Right lobe of liver (tissue), 6 donors: Measurements from ENCODE around the gene WDR13. TPM values are rescaled to one million over a fixed set of nuclear protein-coding genes. Genes with fewer than 3 reads are reported as not detected.
A peak's percentile ranks its signal among the peaks of the same experiment; 100 is the strongest.

Source experiments
- ATAC-seq, 4 donors: fragments of 200-7000 bp; cut with Tn5 transposase; one replicate each; pipeline ENCODE4 v1.9.1; 2020; ENCODE audit warnings: mild to moderate bottlenecking in 4 of 4, moderate library complexity in 4 of 4
- DNase-seq, 3 donors: peaks; one replicate each; pipeline ENCODE4 v3.0.0-alpha.2; 2020
- H3K27ac ChIP-seq, 3 donors: fragments of 200-600 bp; one replicate each; pipeline ENCODE4 v1.8.0; 2022
- H3K27me3 ChIP-seq, 2 donors: fragments of 200-600 bp; one replicate each; pipeline ENCODE4 v1.8.0; 2022
- H3K36me3 ChIP-seq, 4 donors: fragments of 200-600 bp; sonication (generic) in 1 of 4; one replicate each; pipeline versions ENCODE4 v1.5.1 to v1.8.0; 2017 to 2022; ENCODE audit warnings: control low read depth in 1 of 4
- H3K4me1 ChIP-seq, 4 donors: fragments of 200-600 bp; sonication (generic) in 1 of 4; one replicate each; pipeline versions ENCODE4 v1.5.1 to v1.8.0; 2017 to 2022; ENCODE audit warnings: control low read depth in 1 of 4
- H3K4me3 ChIP-seq, 3 donors: fragments of 200-600 bp; one replicate each; pipeline ENCODE4 v1.8.0; 2022
- H3K9me3 ChIP-seq, 4 donors: fragments of 200-600 bp; sonication (generic) in 1 of 4; one replicate each; pipeline versions ENCODE4 v1.5.1 to v1.8.0; 2017 to 2022; ENCODE audit warnings: control low read depth in 1 of 4
- POLR2A ChIP-seq: fragments of 450-650 bp; IDR thresholded peaks from one replicate; pipeline ENCODE4 v1.6.1; 2017; ENCODE audit warnings: antibody characterized with exemption, mild to moderate bottlenecking
- WGBS: methylation state at CpG from one replicate; pipeline ENCODE4 v1.1.6; 2018; ENCODE audit warnings: low coverage, low lambda C conversion rate; ENCODE audit not compliant: insufficient coverage; ENCODE audit errors: missing lambda C conversion rate; 5-methylcytosine and 5-hydroxymethylcytosine counted together
- intact Hi-C, 2 donors: fragments of 100-400 bp; cut with DNase I; formaldehyde crosslinking; loops; one replicate each; pipeline versions ENCODE4 v1.11.2 to v1.14.1; 2022
- total RNA-seq, 6 experiments: library from RNA; depleted of rRNA in 2 of 6; stranded (reverse); fragments of >200 nt in 2 of 6; fragmentation: NEBNext Ultra II Directional in 3 of 6; extraction: Animal tissue kit (Norgen Biotek cat#: 25700) in 3 of 6; gene quantifications; one replicate each; pipeline versions ENCODE4 v1.1.0 to v1.2.4, GENCODE V29; 2016 to 2023
- TF ChIP-seq, protein P1 (sequence below), 4 donors: fragments of 200-600 bp in 3 of 4; fragments of 450-650 bp in 1 of 4; IDR thresholded peaks; one replicate each; pipeline versions ENCODE4 v1.5.1 to v1.8.0; 2016 to 2022; ENCODE audit warnings: antibody characterized with exemption in 4 of 4, mild to moderate bottlenecking in 2 of 4
- donor health status: DM: no; HTN: yes; CAD: no.
- donor health status: DM: no; HTN: no; CAD: no.
- donor health status: DM: no; HTN: no; CAD: no.
- donor health status: DM: no; HTN: yes; CAD: no.
- donor health status: DM: no; HTN: yes; CAD: no.

Gene WDR13
- total RNA-seq, 6 experiments from 2014 or later: 46.5 to 193 (median 80.8) TPM

DNA sequence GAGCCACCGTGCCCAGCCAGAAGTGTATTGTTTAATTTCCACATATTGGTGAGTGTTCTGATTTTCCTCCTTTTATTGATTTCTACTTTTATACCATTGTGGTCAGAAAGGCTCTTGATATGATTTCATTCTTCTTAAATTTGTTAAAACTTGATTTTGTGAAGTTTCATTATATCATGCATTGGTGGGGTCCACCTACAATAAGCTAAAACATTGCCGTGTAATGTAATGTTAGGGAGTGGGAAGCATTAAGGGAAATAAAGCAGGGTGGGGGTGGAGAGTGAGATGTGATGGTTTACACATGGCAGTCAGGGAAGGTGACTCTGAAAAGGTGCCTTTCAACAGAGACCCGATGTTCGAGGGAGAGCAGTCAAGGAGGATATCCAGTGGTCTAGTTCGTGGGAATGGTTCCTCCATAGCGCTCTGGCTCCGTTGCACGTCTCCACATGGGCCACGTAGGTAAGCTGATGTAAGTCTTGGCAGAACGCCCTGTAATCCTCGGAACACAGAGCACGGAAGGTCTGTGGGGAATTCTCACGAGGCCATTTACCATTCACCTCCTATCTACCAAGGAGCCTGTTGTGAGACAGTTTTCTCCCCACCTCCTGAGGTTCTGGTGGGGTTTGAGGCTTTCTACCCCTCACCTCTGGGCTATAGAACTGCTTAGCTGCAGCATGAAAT, 7.7 kb upstream of the WDR13 start:
- DNase-seq: peak in 1 of 3 donors; percentile 51
- Histone ChIP-seq H3K27ac (peak overlapping the region in 1 of 3 donors; percentile 62), H3K36me3 (no peaks in the 10 kb centered on the region), H3K4me3 (no peak overlapping the region), H3K27me3 (no peaks in the 10 kb centered on the region), H3K4me1 (no peaks in the 10 kb centered on the region), H3K9me3 (no peaks in the 10 kb centered on the region)
- intact Hi-C loops: no loop called here
- 57% methylated on average over 6 of the region's 13 CpGs for WGBS
- no peak for TF ChIP-seq POLR2A
- TF ChIP-seq, protein P1, sequence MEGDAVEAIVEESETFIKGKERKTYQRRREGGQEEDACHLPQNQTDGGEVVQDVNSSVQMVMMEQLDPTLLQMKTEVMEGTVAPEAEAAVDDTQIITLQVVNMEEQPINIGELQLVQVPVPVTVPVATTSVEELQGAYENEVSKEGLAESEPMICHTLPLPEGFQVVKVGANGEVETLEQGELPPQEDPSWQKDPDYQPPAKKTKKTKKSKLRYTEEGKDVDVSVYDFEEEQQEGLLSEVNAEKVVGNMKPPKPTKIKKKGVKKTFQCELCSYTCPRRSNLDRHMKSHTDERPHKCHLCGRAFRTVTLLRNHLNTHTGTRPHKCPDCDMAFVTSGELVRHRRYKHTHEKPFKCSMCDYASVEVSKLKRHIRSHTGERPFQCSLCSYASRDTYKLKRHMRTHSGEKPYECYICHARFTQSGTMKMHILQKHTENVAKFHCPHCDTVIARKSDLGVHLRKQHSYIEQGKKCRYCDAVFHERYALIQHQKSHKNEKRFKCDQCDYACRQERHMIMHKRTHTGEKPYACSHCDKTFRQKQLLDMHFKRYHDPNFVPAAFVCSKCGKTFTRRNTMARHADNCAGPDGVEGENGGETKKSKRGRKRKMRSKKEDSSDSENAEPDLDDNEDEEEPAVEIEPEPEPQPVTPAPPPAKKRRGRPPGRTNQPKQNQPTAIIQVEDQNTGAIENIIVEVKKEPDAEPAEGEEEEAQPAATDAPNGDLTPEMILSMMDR (IDR thresholded peaks at IDR 0.05): no peak
- peak in 2 of 4 donors; percentile 29 to 74 for ATAC-seq

DNA sequence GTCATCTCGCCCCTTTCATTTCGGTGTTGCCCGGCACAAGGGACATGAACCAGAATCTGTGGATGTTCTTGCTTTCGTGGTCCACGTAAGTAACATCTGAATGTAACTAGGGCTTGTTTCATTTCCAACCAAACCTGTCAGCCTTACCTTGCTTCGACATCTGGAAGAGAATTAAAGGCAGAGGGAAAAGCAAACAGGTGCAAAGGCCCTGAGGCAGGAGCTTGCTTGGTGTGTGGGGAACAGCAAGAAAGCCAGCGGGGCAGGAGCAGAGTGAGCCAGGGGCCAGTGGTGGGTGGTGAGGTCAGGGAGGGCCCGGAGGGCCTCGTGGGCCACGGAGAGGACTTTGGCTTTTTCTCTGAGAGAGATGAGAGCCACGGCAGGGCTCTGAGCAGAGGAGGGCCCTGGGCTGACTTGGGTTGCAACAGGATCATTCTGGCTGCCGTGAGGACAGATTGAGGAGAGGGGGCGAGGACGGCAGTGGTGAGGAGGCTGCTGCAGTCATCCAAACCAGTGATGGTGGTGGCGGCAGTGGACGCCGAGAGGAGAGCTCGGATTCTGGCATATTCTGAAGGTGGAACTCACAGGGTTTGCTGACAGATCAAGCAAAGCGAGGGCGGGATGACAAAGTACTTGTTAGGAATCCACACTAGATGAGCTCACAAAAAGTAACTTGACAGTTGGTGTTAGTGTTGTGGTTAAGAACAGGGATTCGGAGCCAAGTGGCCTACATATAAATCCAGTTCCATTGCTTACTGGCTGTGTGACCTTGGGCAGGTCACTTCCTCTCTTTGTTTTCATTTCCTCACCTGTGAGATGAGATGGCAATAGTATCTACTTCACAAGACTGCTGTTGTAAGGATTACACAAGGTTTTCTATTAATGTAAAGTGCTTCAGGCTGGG, 6.8 kb upstream of the WDR13 start:
- Histone ChIP-seq H3K27me3 (no peaks in the 10 kb centered on the region), H3K9me3 (no peaks in the 10 kb centered on the region), H3K4me3 (no peak overlapping the region), H3K36me3 (no peaks in the 10 kb centered on the region), H3K27ac (peak overlapping the region; percentile 31 to 62 (median 33)), H3K4me1 (no peaks in the 10 kb centered on the region)
- peak in 1 of 4 donors; percentile 48 for ATAC-seq
- WGBS: 75% methylated on average over 14 of the region's 21 CpGs
- no peak for DNase-seq
- intact Hi-C loops: no loop called here
- TF ChIP-seq POLR2A: no peak
- TF ChIP-seq, protein P1 (IDR thresholded peaks at IDR 0.05): no peak

DNA sequence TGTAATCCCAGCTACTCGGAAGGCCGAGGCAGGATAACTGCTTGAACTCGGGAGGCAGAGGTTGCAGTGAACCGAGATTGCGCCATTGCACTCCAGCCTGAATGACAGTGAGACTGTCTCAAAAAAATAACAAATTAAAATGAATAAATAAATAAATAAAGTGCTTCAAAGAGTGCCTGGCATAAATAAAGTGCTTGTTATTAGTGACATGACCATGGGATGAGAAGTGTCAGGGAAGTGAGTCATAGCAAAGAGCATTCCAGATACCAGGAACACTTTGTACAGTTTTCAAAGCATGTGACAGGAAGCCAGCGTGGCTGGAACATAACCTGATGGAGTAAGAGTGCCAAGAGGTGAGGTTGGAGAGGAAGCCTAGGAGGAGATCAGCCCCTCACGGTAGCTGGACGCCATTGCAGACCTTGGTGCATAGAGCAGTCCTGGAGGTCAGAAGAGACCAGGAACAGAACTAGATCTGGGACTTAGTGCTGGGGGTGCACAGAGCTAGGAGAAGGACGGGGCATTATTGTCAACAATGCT, 6.0 kb upstream of the WDR13 start:
- WGBS: 55% methylated on average over 7 of the region's 9 CpGs
- intact Hi-C loops: no loop called here
- H3K27ac ChIP-seq: peak overlapping the region; percentile 31 to 62 (median 33)
- DNase-seq (peak in 2 of 3 donors; percentile 40 to 56), ATAC-seq (peak; percentile 65 to 86 (median 84))
- TF ChIP-seq POLR2A: peak; percentile 54
- TF ChIP-seq, protein P1 (IDR thresholded peaks at IDR 0.05): peak in 1 of 4 donors; percentile 20
- H3K4me3 ChIP-seq: no peak overlapping the region
- no peaks in the 10 kb centered on the region for H3K9me3 ChIP-seq
- no peaks in the 10 kb centered on the region for H3K36me3 ChIP-seq
- no peaks in the 10 kb centered on the region for H3K4me1 ChIP-seq
- no peaks in the 10 kb centered on the region for H3K27me3 ChIP-seq

DNA sequence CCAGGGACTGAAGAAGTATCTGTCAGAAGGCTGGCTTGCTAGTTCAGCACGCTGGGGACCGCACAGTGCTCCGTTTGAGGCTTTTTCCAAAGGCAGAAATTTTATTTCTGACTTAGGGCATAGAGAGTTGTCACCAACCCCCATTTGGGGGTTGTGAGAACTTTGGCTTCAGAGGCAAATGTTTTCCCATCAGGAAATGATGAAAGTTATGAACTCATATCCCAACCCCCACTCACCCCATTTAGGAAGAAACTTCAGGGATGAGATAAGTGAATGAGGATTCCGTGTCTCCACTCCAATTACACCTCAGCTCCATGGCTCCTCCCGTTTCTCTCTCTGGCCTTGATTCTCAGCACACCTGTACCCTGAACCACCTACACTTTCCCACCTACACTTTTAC, 4.3 kb upstream of the WDR13 start:
- Histone ChIP-seq H3K27me3 (no peaks in the 10 kb centered on the region), H3K4me3 (no peak overlapping the region), H3K27ac (no peak overlapping the region), H3K4me1 (no peaks in the 10 kb centered on the region), H3K36me3 (no peaks in the 10 kb centered on the region), H3K9me3 (no peaks in the 10 kb centered on the region)
- ATAC-seq (no peak), DNase-seq (no peak)
- TF ChIP-seq, protein P1 (IDR thresholded peaks at IDR 0.05): no peak
- peak; percentile 43 for TF ChIP-seq POLR2A
- 47% methylated on average over 5 of the region's 5 CpGs for WGBS
- intact Hi-C loops: no loop called here
